Heart left ventricle (tissue), 16 donors: ENCODE data around the gene TBX18. TPM values are rescaled to one million over a fixed set of nuclear protein-coding genes. Genes with fewer than 3 reads are reported as not detected.

Source experiments
- ATAC-seq, 4 donors: fragments of 200-7000 bp; cut with Tn5 transposase; one replicate each; pipeline ENCODE4 v1.9.1; 2020 to 2022; ENCODE audit warnings: moderate library complexity in 4 of 4, mild to moderate bottlenecking in 3 of 4, moderate number of reproducible peaks in 1 of 4
- DNase-seq, 5 donors: peaks; one replicate each; pipeline ENCODE4 v3.0.0-alpha.2; 2020
- H3K27ac ChIP-seq, 12 donors: fragments of 200-600 bp; sonication (generic) in 4 of 12; one replicate each; pipeline versions ENCODE4 v1.5.0 to v1.8.0; 2016 to 2022; ENCODE audit warnings: mild to moderate bottlenecking in 2 of 12
- H3K27me3 ChIP-seq, 9 donors: fragments of 200-600 bp; sonication (generic) in 2 of 9; one replicate each; pipeline versions ENCODE4 v1.5.1 to v1.8.0; 2016 to 2022; ENCODE audit warnings: mild to moderate bottlenecking in 3 of 9
- H3K36me3 ChIP-seq, 9 donors: fragments of 200-600 bp; sonication (generic) in 2 of 9; one replicate each; pipeline versions ENCODE4 v1.5.0 to v1.8.0; 2018 to 2022; ENCODE audit warnings: mild to moderate bottlenecking in 2 of 9
- H3K4me1 ChIP-seq, 12 donors: fragments of 200-600 bp; sonication (generic) in 4 of 12; one replicate each; pipeline versions ENCODE4 v1.5.0 to v1.8.0; 2016 to 2022; ENCODE audit warnings: mild to moderate bottlenecking in 3 of 12
- H3K4me3 ChIP-seq, 12 donors: fragments of 200-600 bp; sonication (generic) in 4 of 12; one replicate each; pipeline versions ENCODE4 v1.5.0 to v1.8.0; 2017 to 2022; ENCODE audit warnings: mild to moderate bottlenecking in 9 of 12, moderate library complexity in 4 of 12
- H3K9me3 ChIP-seq, 12 donors: fragments of 200-600 bp; sonication (generic) in 4 of 12; one replicate each; pipeline versions ENCODE4 v1.5.0 to v1.8.0; 2016 to 2022; ENCODE audit warnings: mild to moderate bottlenecking in 1 of 12
- POLR2A ChIP-seq, 2 donors: fragments of 450-650 bp; IDR thresholded peaks; one replicate each; pipeline ENCODE4 v1.6.1; 2017; ENCODE audit warnings: antibody characterized with exemption in 2 of 2, mild to moderate bottlenecking in 2 of 2, moderate library complexity in 2 of 2
- WGBS, 4 donors: extraction: QIAGEN DNeasy Blood & Tissue Kit in 2 of 4; methylation state at CpG; one replicate each; pipeline versions ENCODE4 v1.1.5 to v1.1.7; 2013 to 2018; 5-methylcytosine and 5-hydroxymethylcytosine counted together
- intact Hi-C, 10 donors: fragments of 100-400 bp; cut with DNase I; formaldehyde crosslinking; loops; one replicate each; pipeline versions ENCODE4 v1.11.1 to v1.14.2; 2022
- polyA plus RNA-seq, 2 donors: library from polyadenylated mRNA; stranded (reverse); fragments of 200-250 nt; gene quantifications; one replicate each; pipeline ENCODE4 v1.2.3, GENCODE V29; 2013
- total RNA-seq, 9 donors: library from RNA; depleted of rRNA in 2 of 9; stranded (reverse); fragments of >200 nt in 2 of 9; fragmentation: NEBNext Ultra II Directional in 3 of 9; extraction: Animal tissue kit (Norgen Biotek cat#: 25700) in 3 of 9; gene quantifications; one replicate each; pipeline versions ENCODE4 v1.1.0 to v1.2.4, GENCODE V29; 2016 to 2023
- TF ChIP-seq, protein P1 (sequence below), 12 donors: fragments of 200-600 bp; sonication (generic) in 4 of 12; IDR thresholded peaks; one replicate each; pipeline versions ENCODE4 v1.5.0 to v1.8.0; 2018 to 2022; ENCODE audit warnings: antibody characterized with exemption in 12 of 12, mild to moderate bottlenecking in 5 of 12
- donor health status: ischemic (EF 13 %, LVEDD 7.1; RV severe dilation, severe dysfunction).
- donor health status: healthy with polysubstance abuse.
- donor health status: DM: no; HTN: yes; CAD: no.
- donor health status: DM: no; HTN: no; CAD: no.
- donor health status: ischemic (EF 25% LVEDD 6.9; RV normal size, moderate dysfunction).
- donor health status: ischemic (EF 25% LVEDD 5.7; RV mildly dilated, moderate dysfunction).
- donor health status: healthy.
- donor health status: DM: yes; HTN: yes; CAD: no.
- donor health status: ischemic (EF 35%, LVEDD 5.7; RV mildly dilated, moderate dysfunction).
- donor health status: nonischemic (EF 11% LVEDD 7.7; RV severe dilation, severe dysfunction).
- donor health status: DM: yes; HTN: yes; CAD: no.
- donor health status: PGD.
- donor health status: ischemic (EF 29% LVEDD 5.4; RV normal size, mild dysfunction).
- donor health status: nonischemic (EF 23%, LVEDD 6.1; RV moderate dilation, normal function).

The TBX18 gene
- total and polyA plus RNA-seq, 11 donors = 1.3 to 14.9 (median 2.3) TPM

DNA sequence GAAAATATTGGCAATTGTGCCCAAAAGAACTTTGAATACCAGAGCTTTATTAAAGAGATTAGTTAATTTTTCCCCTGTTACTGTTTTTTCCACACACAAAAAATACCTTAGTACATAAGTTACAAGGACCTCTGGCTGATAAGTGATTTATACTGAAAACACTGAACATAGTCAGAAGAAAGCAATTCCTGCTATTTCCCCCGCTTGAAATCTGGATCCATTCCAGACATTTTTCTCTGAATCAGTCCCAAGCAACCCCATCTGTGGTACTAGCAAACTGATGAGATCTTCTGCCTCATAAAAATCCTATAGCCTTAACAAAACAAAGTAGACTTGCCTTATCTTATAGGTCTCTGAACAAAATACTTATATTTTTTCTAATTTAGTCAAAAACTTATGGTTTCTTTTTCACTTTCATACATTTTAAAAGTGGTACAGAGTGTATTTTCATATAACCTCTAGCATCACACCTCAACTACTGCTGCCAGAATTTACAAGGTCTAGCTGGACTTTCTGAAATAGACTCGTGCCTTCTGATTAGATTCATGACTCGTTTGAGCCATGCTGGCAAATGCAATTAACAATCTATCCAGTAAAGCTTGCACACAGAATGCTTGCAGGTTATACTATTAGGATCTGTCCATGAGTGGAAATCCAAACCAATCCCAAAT, 111.9 kb downstream of the TBX18 start:
- Histone ChIP-seq H3K9me3 (no peaks in the 10 kb centered on the region), H3K27ac (no peak overlapping the region), H3K27me3 (no peaks in the 10 kb centered on the region), H3K4me1 (peaks cover 0 to 3% (median 0%) of the 10 kb centered on the region in 12 donors), H3K36me3 (no peaks in the 10 kb centered on the region), H3K4me3 (no peak overlapping the region)
- intact Hi-C loops = no loop called here
- DNase-seq (no peak), ATAC-seq (no peak)
- no peak for TF ChIP-seq POLR2A (IDR thresholded peaks at IDR 0.05)
- TF ChIP-seq, protein P1, sequence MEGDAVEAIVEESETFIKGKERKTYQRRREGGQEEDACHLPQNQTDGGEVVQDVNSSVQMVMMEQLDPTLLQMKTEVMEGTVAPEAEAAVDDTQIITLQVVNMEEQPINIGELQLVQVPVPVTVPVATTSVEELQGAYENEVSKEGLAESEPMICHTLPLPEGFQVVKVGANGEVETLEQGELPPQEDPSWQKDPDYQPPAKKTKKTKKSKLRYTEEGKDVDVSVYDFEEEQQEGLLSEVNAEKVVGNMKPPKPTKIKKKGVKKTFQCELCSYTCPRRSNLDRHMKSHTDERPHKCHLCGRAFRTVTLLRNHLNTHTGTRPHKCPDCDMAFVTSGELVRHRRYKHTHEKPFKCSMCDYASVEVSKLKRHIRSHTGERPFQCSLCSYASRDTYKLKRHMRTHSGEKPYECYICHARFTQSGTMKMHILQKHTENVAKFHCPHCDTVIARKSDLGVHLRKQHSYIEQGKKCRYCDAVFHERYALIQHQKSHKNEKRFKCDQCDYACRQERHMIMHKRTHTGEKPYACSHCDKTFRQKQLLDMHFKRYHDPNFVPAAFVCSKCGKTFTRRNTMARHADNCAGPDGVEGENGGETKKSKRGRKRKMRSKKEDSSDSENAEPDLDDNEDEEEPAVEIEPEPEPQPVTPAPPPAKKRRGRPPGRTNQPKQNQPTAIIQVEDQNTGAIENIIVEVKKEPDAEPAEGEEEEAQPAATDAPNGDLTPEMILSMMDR (IDR thresholded peaks at IDR 0.05) = no peak
- 44 to 56% (median 47%) methylated on average over 3 of the region's 3 CpGs for WGBS, 4 donors

DNA sequence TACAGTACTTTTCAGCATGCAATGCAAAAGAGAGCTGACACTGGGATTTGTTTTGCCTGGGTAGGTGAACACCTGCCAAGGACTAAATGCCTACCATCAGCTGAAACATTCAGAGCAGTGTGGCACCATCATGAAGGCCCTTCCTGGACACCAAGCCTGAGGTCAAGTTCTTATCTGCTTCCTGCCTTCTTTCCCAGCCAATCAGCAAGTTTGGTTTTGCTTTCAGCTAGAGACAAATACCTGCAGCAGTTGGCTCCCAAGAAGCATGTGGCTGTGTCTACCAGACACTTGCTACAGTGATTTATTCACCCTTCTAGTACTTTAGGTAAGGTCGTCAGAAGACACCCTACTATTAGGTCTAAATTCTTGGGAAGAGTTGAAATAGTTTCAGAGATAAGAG, 112.8 kb downstream of the TBX18 start:
- no peaks in the 10 kb centered on the region for H3K27me3 ChIP-seq
- WGBS, 4 donors = 19 to 53% (median 48%) methylated on average over 1 of the region's 1 CpG
- no peak for ATAC-seq
- no peaks in the 10 kb centered on the region for H3K36me3 ChIP-seq
- intact Hi-C loops = no loop called here
- H3K27ac ChIP-seq = no peak overlapping the region
- H3K4me1 ChIP-seq = peaks cover 0 to 3% (median 0%) of the 10 kb centered on the region in 12 donors
- H3K9me3 ChIP-seq = no peaks in the 10 kb centered on the region
- H3K4me3 ChIP-seq = no peak overlapping the region
- no peak for TF ChIP-seq POLR2A (IDR thresholded peaks at IDR 0.05)
- TF ChIP-seq, protein P1 (IDR thresholded peaks at IDR 0.05) = no peak
- no peak for DNase-seq

DNA sequence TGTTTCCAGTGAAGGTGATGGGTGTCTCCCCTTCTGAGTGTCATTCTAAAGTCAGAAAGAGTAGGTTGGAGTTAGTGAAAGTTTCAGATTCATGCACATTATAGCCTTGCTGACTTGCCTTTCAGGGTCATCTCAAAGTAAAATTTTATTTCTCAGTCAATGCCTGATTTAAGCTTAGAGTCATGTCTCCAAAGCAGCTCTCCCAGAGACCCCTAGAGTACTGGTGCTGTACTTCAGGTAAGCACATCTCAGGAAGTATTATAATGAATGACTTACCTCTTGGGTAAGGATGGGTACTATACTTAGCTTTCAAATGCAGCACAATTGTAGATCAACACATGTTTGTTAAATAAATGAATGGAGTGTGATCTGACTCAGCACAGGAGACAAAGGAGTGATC, 116.0 kb downstream of the TBX18 start:
- TF ChIP-seq POLR2A (IDR thresholded peaks at IDR 0.05) = no peak
- TF ChIP-seq, protein P1 (IDR thresholded peaks at IDR 0.05) = no peak
- intact Hi-C loops = loop anchor here in 1 of 10 donors (10.0 kb wide), 1 partner anchor 116 kb away; the partner anchor contains the start of gene TBX18

DNA sequence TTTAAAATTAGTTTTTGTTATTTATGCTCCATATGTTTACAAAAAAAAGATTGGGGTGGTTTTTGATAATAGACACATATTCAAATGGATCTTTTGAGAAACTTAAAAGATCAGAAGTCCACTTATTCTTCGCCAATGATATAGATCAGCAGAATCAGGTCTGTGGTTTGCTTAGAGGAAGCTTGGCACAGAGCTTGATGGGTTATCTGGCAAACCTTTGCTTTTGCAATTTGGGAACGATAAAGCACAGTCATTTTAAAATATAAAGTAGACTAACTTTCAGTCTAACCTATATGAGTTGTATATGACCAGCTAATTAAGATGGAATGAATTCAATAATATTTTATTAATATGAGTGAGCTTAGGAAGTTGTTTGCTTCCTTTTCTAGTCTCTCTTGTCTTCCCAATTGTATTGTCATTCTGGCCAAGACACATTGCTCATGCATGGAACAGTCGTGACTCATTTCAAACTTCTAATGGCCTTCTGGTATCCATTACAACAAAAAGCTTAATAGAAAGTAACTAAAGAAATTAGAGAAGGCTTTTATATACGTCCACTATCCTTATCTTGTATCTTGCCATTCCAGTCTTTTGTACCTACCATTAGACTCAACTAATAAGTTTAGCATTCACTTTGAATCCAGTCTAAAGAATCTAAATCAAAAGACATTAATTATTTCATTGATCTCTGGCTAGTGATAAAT, 118.7 kb downstream of the TBX18 start:
- intact Hi-C loops = loop anchor here in 1 of 10 donors (10.0 kb wide), 1 partner anchor 119 kb away; the partner anchor contains the start of gene TBX18
- WGBS, 4 donors = 59 to 72% (median 68%) methylated on average over 4 of the region's 4 CpGs
- ATAC-seq = no peak

More for the DNA sequence above, 116.0 kb downstream of the TBX18 start:
- H3K27ac ChIP-seq = no peak overlapping the region
- H3K36me3 ChIP-seq = no peaks in the 10 kb centered on the region
- DNase-seq = no peak
- H3K4me1 ChIP-seq = peaks cover 0 to 3% (median 0%) of the 10 kb centered on the region in 12 donors
- no peak for ATAC-seq
- H3K9me3 ChIP-seq = no peaks in the 10 kb centered on the region
- no peak overlapping the region for H3K4me3 ChIP-seq
- H3K27me3 ChIP-seq = no peaks in the 10 kb centered on the region

More for the DNA sequence above, 118.7 kb downstream of the TBX18 start:
- H3K36me3 ChIP-seq = no peaks in the 10 kb centered on the region
- no peak overlapping the region for H3K27ac ChIP-seq
- peaks cover 0 to 2% (median 0%) of the 10 kb centered on the region in 12 donors for H3K4me1 ChIP-seq
- H3K4me3 ChIP-seq = no peak overlapping the region
- H3K27me3 ChIP-seq = no peaks in the 10 kb centered on the region
- DNase-seq = no peak
- no peak for TF ChIP-seq POLR2A (IDR thresholded peaks at IDR 0.05)
- TF ChIP-seq, protein P1 (IDR thresholded peaks at IDR 0.05) = no peak
- no peaks in the 10 kb centered on the region for H3K9me3 ChIP-seq
